Spleen (tissue), 7 donors: ENCODE measurements around the gene CACNA1H.
"Not testable (repeated sequence)": the region's sequence is repeated elsewhere in the genome, so short reads cannot be mapped to it uniquely, and the experiment has no call there.

Source experiments
- POLR2A ChIP-seq, 3 donors: fragments of 450-650 bp; IDR thresholded peaks; one replicate each; pipeline ENCODE4 v1.5.1; 2017; ENCODE audit warnings: antibody characterized with exemption in 3 of 3, mild to moderate bottlenecking in 1 of 3
- TF ChIP-seq, protein P1 (sequence below), 11 experiments: fragments of 200-600 bp in 7 of 11; fragments of 450-650 bp in 4 of 11; sonication (generic) in 4 of 11; IDR thresholded peaks in 8 of 11; conservative IDR thresholded peaks in 3 of 11; 1 replicate in 7 of 11; 2 replicates in 4 of 11; pipeline versions ENCODE4 v1.4.0 to v1.8.0; 2016 to 2021; ENCODE audit warnings: antibody characterized with exemption in 11 of 11, inconsistent platforms in 4 of 11, mild to moderate bottlenecking in 1 of 11
- donor health status: DM: no; HTN: no; CAD: no; lungs with moderate emphysema.
- donor health status: DM: no; HTN: no; CAD: no.
- donor health status: DM: no; HTN: no; CAD: no.

DNA sequence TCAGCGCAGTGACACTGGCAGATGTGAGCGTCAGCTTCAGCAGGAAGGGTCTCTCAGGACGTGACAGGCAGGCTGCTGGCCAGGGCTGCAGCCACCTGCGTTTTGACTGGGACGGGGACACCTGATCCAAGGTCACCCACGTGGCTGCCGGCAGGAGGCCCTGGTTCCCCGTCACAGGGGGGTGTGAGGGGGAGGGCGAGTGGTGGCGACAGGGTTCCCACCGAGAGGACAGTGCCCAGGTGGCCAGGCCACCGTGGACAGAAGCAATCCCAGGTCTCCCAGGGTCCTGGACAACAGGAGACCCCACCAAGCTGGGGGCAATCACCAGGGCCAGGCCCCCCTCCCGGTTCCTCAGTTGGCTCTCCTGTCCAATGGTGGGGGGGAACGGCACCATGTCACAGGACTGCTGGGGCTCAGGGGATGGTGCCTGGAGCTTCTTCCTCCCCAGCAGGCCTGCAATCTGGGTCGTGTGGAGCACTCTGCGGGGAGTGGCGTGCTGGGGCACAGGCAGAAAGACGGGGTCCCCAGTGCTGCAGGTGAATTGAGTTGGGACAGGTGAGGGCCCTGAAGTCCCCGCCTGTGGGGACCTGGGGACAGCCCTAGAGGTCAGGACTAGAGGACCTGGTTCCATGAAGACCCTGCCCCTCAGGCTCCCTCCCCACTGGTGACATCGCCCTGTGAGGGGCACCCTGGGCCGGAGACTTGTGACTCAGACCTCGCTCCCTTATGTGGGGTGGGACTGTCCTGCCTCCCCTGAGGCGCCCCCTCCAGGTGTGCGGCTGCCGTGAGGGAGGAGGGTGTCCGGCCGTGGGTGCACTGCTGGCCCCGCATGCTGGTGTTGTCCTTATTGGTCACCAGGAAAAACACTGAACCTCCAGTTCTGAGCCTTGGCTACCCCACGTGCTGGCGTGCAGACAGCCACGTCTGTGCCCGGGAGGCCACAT is 91.3 kb downstream of the CACNA1H start:
- TF ChIP-seq, protein P1, sequence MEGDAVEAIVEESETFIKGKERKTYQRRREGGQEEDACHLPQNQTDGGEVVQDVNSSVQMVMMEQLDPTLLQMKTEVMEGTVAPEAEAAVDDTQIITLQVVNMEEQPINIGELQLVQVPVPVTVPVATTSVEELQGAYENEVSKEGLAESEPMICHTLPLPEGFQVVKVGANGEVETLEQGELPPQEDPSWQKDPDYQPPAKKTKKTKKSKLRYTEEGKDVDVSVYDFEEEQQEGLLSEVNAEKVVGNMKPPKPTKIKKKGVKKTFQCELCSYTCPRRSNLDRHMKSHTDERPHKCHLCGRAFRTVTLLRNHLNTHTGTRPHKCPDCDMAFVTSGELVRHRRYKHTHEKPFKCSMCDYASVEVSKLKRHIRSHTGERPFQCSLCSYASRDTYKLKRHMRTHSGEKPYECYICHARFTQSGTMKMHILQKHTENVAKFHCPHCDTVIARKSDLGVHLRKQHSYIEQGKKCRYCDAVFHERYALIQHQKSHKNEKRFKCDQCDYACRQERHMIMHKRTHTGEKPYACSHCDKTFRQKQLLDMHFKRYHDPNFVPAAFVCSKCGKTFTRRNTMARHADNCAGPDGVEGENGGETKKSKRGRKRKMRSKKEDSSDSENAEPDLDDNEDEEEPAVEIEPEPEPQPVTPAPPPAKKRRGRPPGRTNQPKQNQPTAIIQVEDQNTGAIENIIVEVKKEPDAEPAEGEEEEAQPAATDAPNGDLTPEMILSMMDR (IDR thresholded peaks at IDR 0.05 in 8 of 11, conservative IDR thresholded peaks at IDR 0.05 in 3 of 11) = not testable (repeated sequence)
- TF ChIP-seq POLR2A (IDR thresholded peaks at IDR 0.05) = not testable (repeated sequence)
